ENCODE measurements around the gene CALR3.
A peak's percentile ranks its signal among the peaks of the same experiment; 100 is the strongest.

The CALR3 gene

DNA sequence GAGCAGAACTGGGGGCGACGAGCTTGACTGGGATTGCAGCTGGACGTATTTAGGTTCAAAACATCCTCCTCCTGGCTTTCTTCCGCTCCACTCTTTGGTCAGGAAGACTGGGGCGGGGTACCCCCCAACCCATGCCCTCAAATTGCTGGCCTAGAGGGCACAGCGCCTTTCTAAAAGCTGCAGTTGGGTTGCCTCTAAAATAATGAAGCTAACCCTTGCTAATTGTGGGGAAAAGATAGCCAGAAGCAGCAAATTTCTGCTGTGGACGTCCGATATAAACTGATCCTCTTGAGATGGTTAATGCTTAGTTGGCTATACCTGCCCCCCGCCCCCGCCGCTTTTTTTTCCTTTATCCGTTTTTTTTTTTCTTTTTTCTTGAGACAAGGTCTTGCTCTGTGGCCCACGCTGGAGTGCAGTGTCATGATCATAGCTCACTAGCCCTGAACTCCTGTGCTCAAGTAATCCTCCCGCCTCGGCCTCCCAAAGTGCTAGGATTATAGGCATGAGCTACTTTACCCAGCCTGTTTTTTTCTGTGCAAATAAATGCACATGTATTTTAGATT, 47.0 kb upstream of the CALR3 start:
- Histone ChIP-seq H3K4me2 (ENCODE audit: low read depth, low read length, poor library complexity, severe bottlenecking) (peak overlapping the region; percentile 88), H3F3A (ENCODE audit: low read depth) (peaks cover 2% of the 10 kb centered on the region; the same call in 1 of the 2 replicates), H3K36me3 (ENCODE audit: insufficient read depth, low read length) (peaks cover under 1% of the 10 kb centered on the region; the same call in 1 of the 2 replicates), H3K79me2 (ENCODE audit: insufficient read depth, low read length) (peaks cover 67% of the 10 kb centered on the region), H3K27me3 (ENCODE audit: insufficient read depth, low read length, poor library complexity, severe bottlenecking) (no peaks in the 10 kb centered on the region), H3K4me1 (ENCODE audit: insufficient read depth, low read length, poor library complexity, severe bottlenecking) (peaks cover 39% of the 10 kb centered on the region), H3K9ac (ENCODE audit: low read depth, low read length, poor library complexity, severe bottlenecking) (peak overlapping the region; percentile 93), H2AFZ (ENCODE audit: low read length) (peak overlapping the region; percentile 85), H3K9me2 (replicated peaks; ENCODE audit: low read depth, low read length) (no peaks in the 10 kb centered on the region), H3K4me3 (ENCODE audit: low read length, poor library complexity, severe bottlenecking) (peak overlapping the region; percentile 93), H4K20me1 (ENCODE audit: insufficient read depth, low read length, poor library complexity, severe bottlenecking) (peaks cover 38% of the 10 kb centered on the region), H3K9me3 (ENCODE audit: insufficient read depth, low read depth, low read length) (no peaks in the 10 kb centered on the region)
- TF ChIP-seq, protein P1, sequence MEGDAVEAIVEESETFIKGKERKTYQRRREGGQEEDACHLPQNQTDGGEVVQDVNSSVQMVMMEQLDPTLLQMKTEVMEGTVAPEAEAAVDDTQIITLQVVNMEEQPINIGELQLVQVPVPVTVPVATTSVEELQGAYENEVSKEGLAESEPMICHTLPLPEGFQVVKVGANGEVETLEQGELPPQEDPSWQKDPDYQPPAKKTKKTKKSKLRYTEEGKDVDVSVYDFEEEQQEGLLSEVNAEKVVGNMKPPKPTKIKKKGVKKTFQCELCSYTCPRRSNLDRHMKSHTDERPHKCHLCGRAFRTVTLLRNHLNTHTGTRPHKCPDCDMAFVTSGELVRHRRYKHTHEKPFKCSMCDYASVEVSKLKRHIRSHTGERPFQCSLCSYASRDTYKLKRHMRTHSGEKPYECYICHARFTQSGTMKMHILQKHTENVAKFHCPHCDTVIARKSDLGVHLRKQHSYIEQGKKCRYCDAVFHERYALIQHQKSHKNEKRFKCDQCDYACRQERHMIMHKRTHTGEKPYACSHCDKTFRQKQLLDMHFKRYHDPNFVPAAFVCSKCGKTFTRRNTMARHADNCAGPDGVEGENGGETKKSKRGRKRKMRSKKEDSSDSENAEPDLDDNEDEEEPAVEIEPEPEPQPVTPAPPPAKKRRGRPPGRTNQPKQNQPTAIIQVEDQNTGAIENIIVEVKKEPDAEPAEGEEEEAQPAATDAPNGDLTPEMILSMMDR (conservative IDR thresholded peaks at IDR 0.05; ENCODE audit: low read length): no peak
- TF ChIP-seq EZH2phosphoT487 (IDR thresholded peaks at IDR 0.05; ENCODE audit: borderline replicate concordance): no peak

DNA sequence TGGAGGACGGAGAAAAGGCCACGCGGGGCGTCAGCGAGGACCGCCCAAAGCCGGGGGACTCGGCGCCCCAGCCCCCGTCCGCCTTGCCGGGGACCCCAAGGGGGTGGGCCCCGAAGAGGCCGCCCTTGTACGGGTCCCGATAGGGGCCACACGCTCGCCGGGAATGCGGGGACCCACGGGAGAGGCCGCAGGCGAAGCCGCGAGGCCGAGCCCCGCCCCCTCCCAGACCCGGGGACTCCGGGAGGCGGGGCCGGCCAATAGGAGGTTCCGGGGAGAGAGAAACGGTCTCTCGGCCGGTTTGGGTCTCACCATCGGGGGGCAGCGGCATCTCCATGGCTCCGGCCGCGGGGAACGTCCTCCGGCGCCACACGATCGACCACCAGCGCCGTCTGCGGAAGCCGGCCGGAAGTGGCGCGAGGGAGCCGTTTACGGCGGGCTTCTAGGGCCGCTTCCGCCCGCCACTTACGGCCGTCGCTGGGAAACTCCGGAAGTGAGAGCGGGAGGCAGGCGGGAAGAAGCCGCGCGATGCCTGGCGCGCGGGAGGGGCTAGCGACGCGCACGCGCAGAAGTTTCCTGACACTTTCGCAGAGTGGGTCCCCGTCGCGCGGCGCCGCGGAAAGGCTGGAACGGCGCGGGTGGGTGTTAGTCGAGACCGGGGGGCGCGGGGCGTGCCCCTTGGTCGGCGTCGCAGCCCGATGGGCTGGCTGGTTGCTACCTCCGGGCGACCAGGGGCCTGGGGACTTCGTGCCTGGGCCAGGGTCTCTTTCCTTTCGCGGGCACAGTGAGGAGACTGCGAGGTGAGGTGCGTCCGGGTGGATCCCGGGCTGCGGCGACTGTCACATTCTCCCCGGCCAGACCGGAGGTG, 46.3 kb upstream of the CALR3 start, which contains the start of gene CHERP:
Gene CHERP (minus strand): TSS at position 393 of the 865 bp plus-strand sequence. CDS start 59 bp downstream, at position 334.
- no peaks in the 10 kb centered on the region for H3K27me3 ChIP-seq (ENCODE audit: insufficient read depth, low read length, poor library complexity, severe bottlenecking)
- H4K20me1 ChIP-seq (ENCODE audit: insufficient read depth, low read length, poor library complexity, severe bottlenecking): peaks cover 43% of the 10 kb centered on the region
- H3K4me1 ChIP-seq (ENCODE audit: insufficient read depth, low read length, poor library complexity, severe bottlenecking): peaks cover 46% of the 10 kb centered on the region
- peaks cover 74% of the 10 kb centered on the region for H3K79me2 ChIP-seq (ENCODE audit: insufficient read depth, low read length)
- peak within 1 kb of the TSS; percentile 85 for H2AFZ ChIP-seq (ENCODE audit: low read length)
- peak within 1 kb of the TSS; percentile 88 for H3K4me2 ChIP-seq (ENCODE audit: low read depth, low read length, poor library complexity, severe bottlenecking)
- no peak for TF ChIP-seq EZH2phosphoT487 (IDR thresholded peaks at IDR 0.05; ENCODE audit: borderline replicate concordance)
- TF ChIP-seq, protein P1 (conservative IDR thresholded peaks at IDR 0.05; ENCODE audit: low read length): no peak
- peaks cover 2% of the 10 kb centered on the region; the same call in 1 of the 2 replicates for H3F3A ChIP-seq (ENCODE audit: low read depth)
- H3K9me3 ChIP-seq (ENCODE audit: insufficient read depth, low read depth, low read length): no peaks in the 10 kb centered on the region
- peak within 1 kb of the TSS; percentile 93 for H3K9ac ChIP-seq (ENCODE audit: low read depth, low read length, poor library complexity, severe bottlenecking)
- peaks cover 6% of the 10 kb centered on the region; the same call in 1 of the 2 replicates for H3K36me3 ChIP-seq (ENCODE audit: insufficient read depth, low read length)
- H3K9me2 ChIP-seq (replicated peaks; ENCODE audit: low read depth, low read length): no peaks in the 10 kb centered on the region
- H3K4me3 ChIP-seq (ENCODE audit: low read length, poor library complexity, severe bottlenecking): peak within 1 kb of the TSS; percentile 93

DNA sequence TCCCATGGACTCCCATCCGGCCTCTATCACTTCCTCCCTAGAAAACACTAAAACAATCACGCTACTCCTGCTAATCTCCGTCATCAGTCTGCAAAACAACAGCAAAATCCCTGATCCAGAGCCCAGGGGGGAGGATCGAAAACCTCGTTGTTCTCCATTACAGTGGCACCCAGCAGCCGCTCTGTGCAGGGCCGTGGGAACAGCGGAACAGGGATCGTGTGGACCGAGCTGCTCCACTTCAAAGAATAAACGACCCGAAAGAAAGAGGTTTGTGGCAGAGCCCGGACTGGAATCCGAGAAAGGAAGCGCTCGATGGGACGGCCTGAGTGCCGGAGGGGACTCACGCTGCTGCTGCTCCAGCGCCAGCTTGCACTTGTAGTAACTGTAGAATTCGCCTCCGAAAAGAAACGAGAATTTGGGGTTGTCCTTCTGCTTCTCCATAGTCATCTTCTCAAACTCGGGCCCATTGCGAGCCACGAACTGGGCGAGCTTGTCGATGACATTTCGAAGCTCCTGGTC, 45.6 kb upstream of the CALR3 start:
- Histone ChIP-seq H3K79me2 (ENCODE audit: insufficient read depth, low read length) (peaks cover 81% of the 10 kb centered on the region), H3K36me3 (ENCODE audit: insufficient read depth, low read length) (peaks cover 11% of the 10 kb centered on the region; the same call in 1 of the 2 replicates)
- no peak for TF ChIP-seq EZH2phosphoT487 (IDR thresholded peaks at IDR 0.05; ENCODE audit: borderline replicate concordance)
- TF ChIP-seq, protein P1 (conservative IDR thresholded peaks at IDR 0.05; ENCODE audit: low read length): no peak

More for the DNA sequence above, 45.6 kb upstream of the CALR3 start:
- Histone ChIP-seq H3K4me1 (ENCODE audit: insufficient read depth, low read length, poor library complexity, severe bottlenecking) (peaks cover 46% of the 10 kb centered on the region), H2AFZ (ENCODE audit: low read length) (peak overlapping the region; percentile 35), H4K20me1 (ENCODE audit: insufficient read depth, low read length, poor library complexity, severe bottlenecking) (peaks cover 50% of the 10 kb centered on the region), H3K4me2 (ENCODE audit: low read depth, low read length, poor library complexity, severe bottlenecking) (peak overlapping the region; percentile 79), H3K9me3 (ENCODE audit: insufficient read depth, low read depth, low read length) (no peaks in the 10 kb centered on the region), H3F3A (ENCODE audit: low read depth) (peaks cover 2% of the 10 kb centered on the region; the same call in 1 of the 2 replicates), H3K4me3 (ENCODE audit: low read length, poor library complexity, severe bottlenecking) (peak overlapping the region; percentile 93), H3K27me3 (ENCODE audit: insufficient read depth, low read length, poor library complexity, severe bottlenecking) (no peaks in the 10 kb centered on the region), H3K9ac (ENCODE audit: low read depth, low read length, poor library complexity, severe bottlenecking) (peak overlapping the region; percentile 93), H3K9me2 (replicated peaks; ENCODE audit: low read depth, low read length) (no peaks in the 10 kb centered on the region)
